SW480 (cell line): Measurements from ENCODE around the gene PACC1.

ENCODE experiments used
- DNase-seq: peaks from one replicate; pipeline ENCODE4 v3.0.0-alpha.2; 2016; ENCODE audit warnings: low spot score

Gene PACC1

GRCh38 chr1:212414328-212415106 is at the start of gene PACC1:
TSS of gene PACC1 (minus strand) at chr1:212414886. CDS start at chr1:212414757, 129 bp downstream.
- DNase-seq = peak; percentile 87

DNA sequence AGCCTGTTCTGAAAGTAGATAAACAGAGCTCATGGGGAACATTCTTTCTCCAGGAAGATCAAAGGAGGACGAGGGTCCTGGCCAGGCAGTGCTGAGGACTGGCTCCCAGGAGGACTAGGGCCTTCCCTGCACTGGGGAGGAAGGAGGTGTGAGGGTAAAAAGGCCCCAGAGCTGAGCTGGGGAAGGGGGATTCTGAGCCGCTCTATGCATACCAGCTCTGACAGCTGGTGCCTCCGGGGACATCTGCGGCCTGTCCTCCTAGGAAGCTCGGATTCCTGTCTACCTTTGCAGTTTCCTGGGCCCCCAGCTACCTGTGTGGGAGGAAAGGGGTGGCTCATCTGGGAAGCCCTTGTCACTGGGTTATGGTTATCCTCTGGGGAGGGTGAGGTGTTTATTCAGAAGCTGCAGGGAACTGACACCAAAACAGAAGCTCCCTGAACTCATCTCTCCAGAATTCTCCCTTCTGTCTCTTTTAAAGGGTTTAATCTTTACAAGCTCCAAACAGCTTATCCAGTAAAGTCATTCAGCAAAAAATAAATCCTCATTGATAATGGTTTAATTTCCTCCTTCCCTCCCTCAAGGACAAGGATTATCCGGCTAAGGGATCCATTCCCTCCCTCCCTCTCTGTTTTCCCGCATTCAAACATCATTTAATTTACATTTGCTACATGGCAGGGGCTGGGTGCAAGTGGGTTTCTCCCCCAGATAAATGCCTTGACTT is 49.0 kb upstream of the PACC1 start:
- no peak for DNase-seq

GRCh38 chr1:212461916-212462660 is 47.4 kb upstream of the PACC1 start:
- no peak for DNase-seq

- DNase-seq = no peak
Observed at GRCh38 chr1:212460376-212460775, 45.7 kb upstream of the PACC1 start.

- DNase-seq = no peak
Observed at GRCh38 chr1:212459656-212460055, 45.0 kb upstream of the PACC1 start.

GRCh38 chr1:212458817-212459216 is 44.1 kb upstream of the PACC1 start:
- DNase-seq = no peak

DNA sequence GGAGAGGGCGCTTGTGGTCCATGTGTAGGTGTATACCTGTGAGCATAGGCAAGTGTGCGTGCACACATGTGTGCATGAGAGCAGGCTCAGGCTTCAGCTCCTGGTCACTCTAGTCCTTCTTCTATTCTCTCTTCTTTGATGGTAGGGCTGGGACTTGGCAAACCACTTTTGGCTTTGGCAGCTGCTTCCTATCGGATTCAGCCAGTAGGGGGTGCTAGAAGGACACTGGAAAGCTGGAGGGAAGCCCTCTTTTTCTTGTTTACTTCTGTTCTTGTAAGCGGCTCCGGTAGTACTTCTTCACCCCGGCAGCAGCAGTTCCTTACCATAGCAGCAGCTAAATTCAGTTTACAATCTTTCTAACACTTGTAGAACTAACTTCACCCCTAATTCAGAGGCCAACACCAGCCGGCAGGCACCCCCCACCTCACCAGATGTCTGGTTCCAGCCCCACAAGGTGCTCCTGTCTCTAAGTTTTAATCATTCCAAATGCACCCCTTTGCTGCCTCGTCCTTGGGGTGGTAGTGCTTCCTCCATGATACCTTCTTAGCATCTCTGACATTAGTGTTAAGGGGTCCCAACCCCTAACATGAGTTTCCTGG is 43.2 kb upstream of the PACC1 start:
- DNase-seq = peak; percentile 51

GRCh38 chr1:212455803-212456528 is 41.3 kb upstream of the PACC1 start:
- peak; percentile 65 for DNase-seq

DNA sequence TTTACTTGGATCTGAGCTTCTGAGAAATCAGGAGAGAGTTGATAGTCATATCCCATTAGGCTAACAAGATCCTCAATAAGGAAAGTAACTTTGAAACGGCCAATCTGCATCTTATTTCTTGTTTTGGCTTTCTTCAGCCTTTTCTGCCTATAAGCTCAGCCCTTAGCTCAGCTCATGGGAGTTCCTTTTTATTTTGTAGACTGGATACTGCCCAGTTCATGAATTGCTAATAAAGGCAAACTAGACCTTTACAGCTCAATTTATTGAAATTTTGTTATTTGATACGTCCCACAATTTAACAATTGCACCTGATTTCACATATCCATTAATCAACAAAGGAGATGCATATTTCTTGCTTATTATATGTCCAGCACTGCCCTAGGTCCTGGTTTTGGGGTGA is 40.7 kb upstream of the PACC1 start:
- DNase-seq = no peak

DNA sequence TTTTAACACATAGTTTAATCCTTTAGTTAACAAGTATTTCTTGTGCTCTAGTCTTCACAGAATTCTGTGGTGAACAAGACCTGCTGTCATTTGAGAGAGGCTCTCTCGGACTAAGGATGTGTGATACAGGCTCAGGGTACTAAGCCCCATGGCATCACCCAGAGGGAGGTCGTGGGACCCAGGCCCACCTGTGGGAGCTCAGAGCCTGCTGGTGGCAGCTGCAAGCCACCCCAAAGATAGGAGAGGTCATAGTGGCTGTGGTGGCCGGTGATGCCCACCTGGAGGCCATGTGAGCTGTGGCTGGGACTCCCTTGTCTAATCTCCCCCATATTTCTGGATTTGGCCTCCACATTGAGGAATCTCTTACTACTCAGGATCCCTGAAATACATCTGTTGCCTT is 40.1 kb upstream of the PACC1 start:
- DNase-seq = no peak

DNA sequence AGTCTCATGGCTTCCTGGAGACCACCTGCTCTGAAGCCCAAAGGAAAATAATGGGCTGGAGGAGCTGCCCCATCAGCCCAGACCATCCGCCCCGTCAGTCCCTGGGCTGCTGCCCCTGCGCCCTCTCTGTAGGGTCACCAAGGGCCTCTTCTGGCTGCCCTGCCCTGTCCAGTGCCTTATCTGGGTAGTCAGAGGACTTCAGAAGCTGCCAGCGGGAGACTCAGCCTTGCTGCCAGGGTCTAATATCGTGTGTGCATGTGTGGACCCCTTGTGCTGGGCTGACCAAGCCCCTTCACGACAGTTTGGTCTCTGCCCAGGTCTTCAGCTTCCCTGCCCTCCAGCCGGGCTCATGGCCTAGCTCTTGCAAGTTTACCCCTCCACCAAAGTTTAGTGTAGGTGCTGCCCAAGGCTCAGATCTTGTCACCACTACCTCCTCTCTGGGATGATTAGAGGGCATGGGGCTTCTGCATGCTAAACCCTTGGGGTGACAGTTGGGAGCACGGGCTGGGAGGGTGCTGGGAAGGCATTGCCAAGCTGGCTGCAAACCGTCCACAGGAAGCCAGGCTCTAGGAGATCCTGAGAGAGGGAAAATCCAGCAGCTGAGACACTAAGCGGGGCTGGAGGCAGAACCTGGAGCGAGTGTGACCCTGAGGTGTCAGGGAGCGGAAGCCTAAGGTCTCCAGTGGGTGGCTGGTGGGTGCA is 38.6 kb upstream of the PACC1 start:
- DNase-seq = no peak

DNA sequence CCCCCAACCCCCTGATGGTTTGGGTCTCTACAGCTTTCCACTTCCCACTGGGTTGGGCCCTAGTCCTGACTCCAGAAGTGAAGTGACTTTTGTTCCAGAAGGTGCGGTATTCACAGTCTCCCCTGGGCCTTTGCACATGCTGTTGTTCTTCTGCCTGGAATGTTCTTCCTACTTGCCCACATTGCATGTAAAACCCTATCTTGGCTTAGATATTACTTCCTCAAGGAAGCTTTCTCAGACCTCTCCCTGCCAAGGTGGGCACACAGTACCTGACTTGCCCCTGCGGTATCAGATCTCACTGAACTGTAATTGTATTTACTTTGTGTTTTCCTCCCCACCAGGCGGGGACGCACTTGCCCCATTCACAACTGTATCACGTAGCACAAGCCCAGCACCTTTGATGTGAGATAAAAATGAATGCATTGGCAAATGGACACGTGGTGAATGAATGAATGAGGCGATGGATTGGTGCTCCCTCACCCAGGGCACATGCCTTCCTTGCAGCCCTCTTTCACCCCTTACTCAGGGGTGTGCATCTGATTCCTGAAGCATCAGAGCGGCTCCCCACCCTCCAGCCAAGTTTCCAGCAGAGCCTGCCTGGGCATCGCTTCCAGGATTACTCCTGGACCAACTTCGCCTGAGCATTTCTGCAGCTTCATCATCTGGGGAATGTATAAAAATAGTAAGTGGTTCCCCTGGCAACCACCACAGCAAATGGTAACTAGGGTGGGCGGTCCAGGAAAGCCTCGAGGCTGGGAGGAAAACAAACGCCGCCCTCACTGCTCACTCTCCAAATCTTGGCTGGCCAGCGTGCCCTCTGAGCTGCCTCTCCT is 37.9 kb upstream of the PACC1 start:
- DNase-seq = no peak

GRCh38 chr1:212451416-212452322 is 37.0 kb upstream of the PACC1 start:
- DNase-seq = no peak

DNA sequence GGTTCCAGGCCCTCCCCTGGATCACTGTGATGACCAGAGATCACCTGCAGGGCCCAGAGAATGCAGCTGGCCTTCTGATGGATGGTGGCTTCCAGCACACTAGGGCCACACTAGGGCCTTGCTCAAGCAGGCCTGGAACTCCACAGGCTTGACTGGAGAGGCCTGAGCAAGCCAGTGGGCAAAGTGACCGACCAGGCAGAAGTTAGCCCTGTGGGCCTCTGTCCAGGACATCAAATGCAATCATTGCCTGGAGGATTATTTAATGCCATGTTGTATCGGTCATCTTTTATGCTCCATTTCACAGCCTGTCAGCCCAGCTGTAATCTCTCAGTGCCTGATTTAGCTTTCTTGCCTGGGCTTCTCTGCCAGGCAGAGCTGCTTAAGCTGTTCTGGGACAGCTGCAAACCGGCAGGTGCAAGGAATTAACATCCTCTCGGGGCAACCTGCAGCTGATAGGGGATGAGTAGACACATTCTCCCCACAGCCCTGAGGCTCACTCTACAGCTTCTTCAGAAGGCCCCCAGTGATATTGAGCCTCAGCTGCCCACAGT is 35.7 kb upstream of the PACC1 start:
- no peak for DNase-seq

DNA sequence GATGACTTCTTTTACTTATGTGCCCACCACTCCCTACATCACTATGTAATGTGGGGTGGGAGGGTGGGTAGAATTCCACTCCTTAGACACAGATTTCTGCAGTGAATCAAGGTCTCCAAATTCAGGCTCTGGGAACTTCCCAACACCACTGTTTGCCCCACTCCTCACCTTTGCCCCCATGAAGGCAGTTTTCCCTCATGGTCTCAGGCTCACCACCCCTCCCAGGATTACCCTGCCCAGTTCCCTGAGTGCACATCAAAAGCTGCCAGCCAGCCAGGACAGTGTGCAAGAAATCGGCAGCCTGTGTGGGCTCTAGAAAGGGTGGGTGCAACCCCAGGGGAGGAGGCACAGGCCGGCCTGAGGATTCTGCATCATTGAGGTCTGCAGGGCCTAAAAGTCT is 32.8 kb upstream of the PACC1 start:
- no peak for DNase-seq

GRCh38 chr1:212446333-212446732 is 31.6 kb upstream of the PACC1 start:
- DNase-seq = no peak

- no peak for DNase-seq
Observed at GRCh38 chr1:212442408-212442807, 27.7 kb upstream of the PACC1 start.

GRCh38 chr1:212440419-212440818 is 25.7 kb upstream of the PACC1 start:
- no peak for DNase-seq

DNA sequence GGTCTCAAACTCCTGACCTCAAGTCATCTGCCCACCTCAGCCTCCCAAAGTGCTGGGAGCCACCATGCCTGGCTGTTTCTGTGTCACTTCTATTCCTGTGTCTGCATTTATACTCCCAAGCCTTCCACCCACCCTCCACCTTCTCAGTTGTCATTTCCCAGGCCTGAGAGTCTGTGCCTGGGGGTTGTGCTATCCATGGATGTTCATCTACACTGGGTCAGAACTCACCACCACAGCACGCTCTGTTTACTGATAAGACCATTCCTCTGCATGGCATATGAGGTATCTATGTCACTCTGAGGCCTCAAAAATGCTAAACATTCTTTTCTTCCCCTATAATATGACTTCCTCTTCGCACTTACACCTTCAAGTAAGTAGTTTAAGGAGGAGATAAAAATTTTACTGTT is 24.1 kb upstream of the PACC1 start:
- no peak for DNase-seq
